LNCAP (cell line): ENCODE data around the gene TBC1D4.

Source experiments
- TF ChIP-seq, protein P1 (sequence below): fragments of 450-650 bp; IDR thresholded peaks from 2 replicates; pipeline ENCODE4 v1.5.1; 2017; ENCODE audit warnings: mild to moderate bottlenecking

TBC1D4 gene

GRCh38 chr13:75296641-75297040 lies 185.3 kb downstream of the TBC1D4 start:
- TF ChIP-seq, protein P1, sequence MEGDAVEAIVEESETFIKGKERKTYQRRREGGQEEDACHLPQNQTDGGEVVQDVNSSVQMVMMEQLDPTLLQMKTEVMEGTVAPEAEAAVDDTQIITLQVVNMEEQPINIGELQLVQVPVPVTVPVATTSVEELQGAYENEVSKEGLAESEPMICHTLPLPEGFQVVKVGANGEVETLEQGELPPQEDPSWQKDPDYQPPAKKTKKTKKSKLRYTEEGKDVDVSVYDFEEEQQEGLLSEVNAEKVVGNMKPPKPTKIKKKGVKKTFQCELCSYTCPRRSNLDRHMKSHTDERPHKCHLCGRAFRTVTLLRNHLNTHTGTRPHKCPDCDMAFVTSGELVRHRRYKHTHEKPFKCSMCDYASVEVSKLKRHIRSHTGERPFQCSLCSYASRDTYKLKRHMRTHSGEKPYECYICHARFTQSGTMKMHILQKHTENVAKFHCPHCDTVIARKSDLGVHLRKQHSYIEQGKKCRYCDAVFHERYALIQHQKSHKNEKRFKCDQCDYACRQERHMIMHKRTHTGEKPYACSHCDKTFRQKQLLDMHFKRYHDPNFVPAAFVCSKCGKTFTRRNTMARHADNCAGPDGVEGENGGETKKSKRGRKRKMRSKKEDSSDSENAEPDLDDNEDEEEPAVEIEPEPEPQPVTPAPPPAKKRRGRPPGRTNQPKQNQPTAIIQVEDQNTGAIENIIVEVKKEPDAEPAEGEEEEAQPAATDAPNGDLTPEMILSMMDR = no peak

GRCh38 chr13:75295201-75295600 lies 186.8 kb downstream of the TBC1D4 start:
- TF ChIP-seq, protein P1 = no peak

- TF ChIP-seq, protein P1 = no peak
Observed at GRCh38 chr13:75294110-75294509, 187.9 kb downstream of the TBC1D4 start.

- TF ChIP-seq, protein P1 = no peak
Observed at GRCh38 chr13:75285310-75285709, 196.7 kb downstream of the TBC1D4 start.

- TF ChIP-seq, protein P1 = no peak
Observed at GRCh38 chr13:75279834-75280369, 202.1 kb downstream of the TBC1D4 start.

DNA sequence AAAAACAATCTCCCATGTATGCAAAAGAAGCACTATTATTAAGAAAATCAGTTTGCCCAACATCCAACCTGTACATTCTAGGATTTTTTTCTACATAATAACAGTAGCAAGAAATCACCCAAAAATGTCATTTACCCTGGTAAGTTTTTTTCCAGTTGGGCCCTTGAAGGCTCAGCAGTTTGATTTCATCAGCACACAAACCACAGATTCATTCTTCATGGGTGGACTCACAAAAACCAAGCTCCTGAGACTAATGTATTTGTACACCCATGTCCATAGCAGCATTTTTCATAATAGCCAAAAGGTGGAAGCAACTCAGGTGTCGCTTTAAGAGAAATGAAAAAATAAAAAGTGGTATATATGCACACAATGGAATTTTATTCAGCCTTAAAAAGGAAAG lies 210.1 kb downstream of the TBC1D4 start:
- TF ChIP-seq, protein P1 = no peak

- TF ChIP-seq, protein P1 = no peak
Observed at GRCh38 chr13:75264611-75265010, 217.4 kb downstream of the TBC1D4 start.
